ENCODE results near the gene PKP2. TPM values are rescaled to one million over a fixed set of nuclear protein-coding genes. Genes with fewer than 3 reads are reported as not detected.

The PKP2 gene
- total and polyA plus RNA-seq, 2 of the 4 experiments (the other 2 are of a cell fraction), result 0.10 to 0.18 TPM

DNA sequence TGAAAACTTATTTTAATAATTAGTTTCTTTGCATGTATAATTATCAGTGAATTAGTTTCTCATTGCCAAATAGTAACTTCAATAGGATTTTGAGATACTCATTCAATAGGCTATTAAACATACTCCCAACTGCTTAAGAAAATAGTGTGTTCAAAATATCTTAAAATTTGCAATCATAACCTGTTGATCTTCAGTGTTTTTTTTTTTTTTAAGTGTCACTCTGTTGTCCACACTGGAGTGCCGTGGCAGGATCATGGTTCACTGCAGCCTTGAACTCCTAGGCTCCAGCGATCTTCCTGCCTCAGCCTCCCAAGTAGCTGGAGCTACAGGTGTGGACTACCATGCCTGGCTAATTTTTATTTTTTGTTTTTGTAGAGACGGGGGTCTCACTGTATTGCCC is 139.4 kb downstream of the PKP2 start:
- no peak overlapping the region for H3K56ac ChIP-seq (ENCODE audit: extremely low read depth, insufficient read depth, low read length)
- no CpG with 5 or more reads among the region's 3 CpGs for WGBS, 2 experiments (ENCODE audit: extremely low coverage in 2 of 2, insufficient read length in 1 of 2)
- no peak overlapping the region for H3K4ac ChIP-seq (ENCODE audit: low read depth, low read length)
- H3K4me3 ChIP-seq (ENCODE audit: insufficient read depth, low read depth, low read length), result no peak overlapping the region
- no peak overlapping the region for H2AFZ ChIP-seq (replicated peaks; ENCODE audit: low read length, poor library complexity)
- H3K36me3 ChIP-seq (ENCODE audit: control insufficient read depth, insufficient read depth, low read length), result peaks cover 4% of the 10 kb centered on the region; the same call in 1 of the 2 replicates
- H4K8ac ChIP-seq (ENCODE audit: low read depth in 2 of 2, low read length in 2 of 2), result no peak overlapping the region
- ChIA-PET CTCF (interaction anchor here (0.6 to 1.1 kb wide), 2 partner anchors 1263 to 1486 kb away, joined by 3 read pairs; no protein-coding TSS in a partner anchor), POLR2A (ENCODE audit: unreplicated experiment) (no interaction called here)
- H2BK20ac ChIP-seq (ENCODE audit: low read depth, low read length), result no peak overlapping the region
- intact Hi-C loops (cut with micrococcal nuclease), result loop anchor here (10.0 kb wide), 1 partner anchor 1102 kb away; the partner anchor contains the start of gene ETFBKMT
- no peaks in the 10 kb centered on the region for H3K9me3 ChIP-seq (ENCODE audit: control insufficient read depth, insufficient read depth, low read length)
- in situ Hi-C loops (cut with MboI; ENCODE audit: low sequenced_read_pairs), result loop anchor here (5.0 kb wide), 1 partner anchor 1265 kb away; the partner anchor contains the start of gene ALG10
- TF ChIP-seq CHD1 (IDR thresholded peaks at IDR 0.05; ENCODE audit: low read depth, low read length) (no peak), SMC3 (IDR thresholded peaks at IDR 0.05; ENCODE audit: low read depth, low read length) (no peak), ELK1 (IDR thresholded peaks at IDR 0.05; ENCODE audit: borderline replicate concordance, low read depth, low read length) (no peak), MAZ (IDR thresholded peaks at IDR 0.05; ENCODE audit: borderline replicate concordance, low read depth, low read length) (no peak), BHLHE40 (IDR thresholded peaks at IDR 0.05; ENCODE audit: low read depth, low read length) (no peak), RFX5 (IDR thresholded peaks at IDR 0.05; ENCODE audit: low read depth, low read length) (no peak), FOS (IDR thresholded peaks at IDR 0.05; ENCODE audit: low read depth, low read length) (no peak), NFE2L2 (IDR thresholded peaks at IDR 0.05; ENCODE audit: low read depth, low read length) (no peak), CTCF (conservative IDR thresholded peaks at IDR 0.05; ENCODE audit: low read depth, low read length) (no peak), MXI1 (IDR thresholded peaks at IDR 0.05; ENCODE audit: borderline replicate concordance, low read depth, low read length) (no peak), RAD21 (IDR thresholded peaks at IDR 0.05; ENCODE audit: low read length) (no peak), CEBPB (IDR thresholded peaks at IDR 0.05; ENCODE audit: low read depth, low read length) (no peak), POLR2A (IDR thresholded peaks at IDR 0.05; ENCODE audit: low read depth, low read length) (no peak), RCOR1 (IDR thresholded peaks at IDR 0.05; ENCODE audit: insufficient replicate concordance, low read length) (no peak)
- H3K14ac ChIP-seq (replicated peaks; ENCODE audit: low read depth, low read length), result no peak overlapping the region
- peaks cover 5% of the 10 kb centered on the region; the same call in 1 of the 2 replicates for H3K4me1 ChIP-seq (ENCODE audit: control insufficient read depth, insufficient read depth, low read length)
- no peak overlapping the region for H3K27ac ChIP-seq (ENCODE audit: insufficient read depth, low read length)
- no peak overlapping the region for H2BK15ac ChIP-seq (ENCODE audit: low read depth, low read length)
- no peak overlapping the region for H3K23ac ChIP-seq (ENCODE audit: low read depth, low read length)
- H2AK9ac ChIP-seq (replicated peaks; ENCODE audit: low read depth, low read length, poor library complexity), result no peak overlapping the region
- no peak overlapping the region for H3K4me2 ChIP-seq (ENCODE audit: low read depth, low read length)
- no peak overlapping the region for H3K9ac ChIP-seq (ENCODE audit: low read depth, low read length)
- no peak overlapping the region for H2BK120ac ChIP-seq (ENCODE audit: low read depth, low read length)
- no peak for ATAC-seq (ENCODE audit: low read depth)
- BruUV-seq (replicated peaks), result no TSS peak
- H4K91ac ChIP-seq (ENCODE audit: insufficient read depth, low read depth, low read length), result no peak overlapping the region
- no peak for DNase-seq
- H3K79me1 ChIP-seq (ENCODE audit: low read depth in 1 of 2, low read length in 2 of 2), result peaks cover 8 to 17% of the 10 kb centered on the region in 2 experiments
- no peak overlapping the region for H3K18ac ChIP-seq (ENCODE audit: low read depth, low read length)
- H3K9me1 ChIP-seq (ENCODE audit: insufficient read depth, low read length), result no peaks in the 10 kb centered on the region
- no peak overlapping the region for H4K5ac ChIP-seq (ENCODE audit: low read depth, low read length)
- no peak overlapping the region for H2AK5ac ChIP-seq (ENCODE audit: low read depth, low read length)
- no peaks in the 10 kb centered on the region; the same call in 1 of the 2 replicates for H4K20me1 ChIP-seq (ENCODE audit: insufficient read depth, low read length)
- H2BK5ac ChIP-seq (ENCODE audit: low read depth, low read length, poor library complexity, severe bottlenecking), result no peak overlapping the region
- dilution Hi-C loops (cut with HindIII; ENCODE audit: low sequenced_read_pairs, unreplicated experiment), result no loop called here
- H3K27me3 ChIP-seq (ENCODE audit: control insufficient read depth, insufficient read depth, low read length), result no peaks in the 10 kb centered on the region; the same call in 1 of the 2 replicates
